NK-92 (cell line): Measurements from ENCODE around the gene MAPKAPK2.

Experiments
- DNase-seq: peaks from one replicate; lab custom pipeline; 2025; ENCODE audit not compliant: unreplicated experiment; lab: John Stamatoyannopoulos, UW

The MAPKAPK2 gene

GRCh38 chr1:206660136-206660535 lies 24.6 kb upstream of the MAPKAPK2 start:
- no peak for DNase-seq

- no peak for DNase-seq
These were observed 23.4 kb upstream of the MAPKAPK2 start for GRCh38 chr1:206661161-206661820.

- no peak for DNase-seq
These were observed 22.2 kb upstream of the MAPKAPK2 start for GRCh38 chr1:206662396-206663092.

- DNase-seq = no peak
These were observed 21.3 kb upstream of the MAPKAPK2 start for GRCh38 chr1:206663362-206663761.

- no peak for DNase-seq
These were observed 20.7 kb upstream of the MAPKAPK2 start for GRCh38 chr1:206663832-206664652.

GRCh38 chr1:206664740-206665139 lies 20.0 kb upstream of the MAPKAPK2 start:
- DNase-seq = no peak

- DNase-seq = no peak
These were observed 18.6 kb upstream of the MAPKAPK2 start for GRCh38 chr1:206666031-206666561.

GRCh38 chr1:206666954-206667665 lies 17.6 kb upstream of the MAPKAPK2 start:
- no peak for DNase-seq

GRCh38 chr1:206668351-206668750 lies 16.4 kb upstream of the MAPKAPK2 start:
- DNase-seq = no peak

- no peak for DNase-seq
These were observed 15.8 kb upstream of the MAPKAPK2 start for GRCh38 chr1:206668874-206669410.

- DNase-seq = no peak
These were observed 12.6 kb upstream of the MAPKAPK2 start for GRCh38 chr1:206672011-206672688.

- no peak for DNase-seq
These were observed 11.6 kb upstream of the MAPKAPK2 start for GRCh38 chr1:206672844-206673758.

- DNase-seq = no peak
These were observed 10.5 kb upstream of the MAPKAPK2 start for GRCh38 chr1:206674236-206674635.

GRCh38 chr1:206674745-206675175 lies 9.9 kb upstream of the MAPKAPK2 start:
- no peak for DNase-seq

- no peak for DNase-seq
These were observed 8.2 kb upstream of the MAPKAPK2 start for GRCh38 chr1:206676499-206676898.

GRCh38 chr1:206678490-206678889 lies 6.2 kb upstream of the MAPKAPK2 start:
- DNase-seq = no peak

GRCh38 chr1:206679738-206680211 lies 4.9 kb upstream of the MAPKAPK2 start:
- DNase-seq = no peak

- DNase-seq = no peak
These were observed 4.4 kb upstream of the MAPKAPK2 start for GRCh38 chr1:206680279-206680678.

- DNase-seq = no peak
These were observed 3.3 kb upstream of the MAPKAPK2 start for GRCh38 chr1:206681359-206681758.
